ENCODE measurements around the gene PFN2.
A peak's percentile ranks its signal among the peaks of the same experiment; 100 is the strongest.

Gene PFN2, protein sequence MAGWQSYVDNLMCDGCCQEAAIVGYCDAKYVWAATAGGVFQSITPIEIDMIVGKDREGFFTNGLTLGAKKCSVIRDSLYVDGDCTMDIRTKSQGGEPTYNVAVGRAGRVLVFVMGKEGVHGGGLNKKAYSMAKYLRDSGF

DNA sequence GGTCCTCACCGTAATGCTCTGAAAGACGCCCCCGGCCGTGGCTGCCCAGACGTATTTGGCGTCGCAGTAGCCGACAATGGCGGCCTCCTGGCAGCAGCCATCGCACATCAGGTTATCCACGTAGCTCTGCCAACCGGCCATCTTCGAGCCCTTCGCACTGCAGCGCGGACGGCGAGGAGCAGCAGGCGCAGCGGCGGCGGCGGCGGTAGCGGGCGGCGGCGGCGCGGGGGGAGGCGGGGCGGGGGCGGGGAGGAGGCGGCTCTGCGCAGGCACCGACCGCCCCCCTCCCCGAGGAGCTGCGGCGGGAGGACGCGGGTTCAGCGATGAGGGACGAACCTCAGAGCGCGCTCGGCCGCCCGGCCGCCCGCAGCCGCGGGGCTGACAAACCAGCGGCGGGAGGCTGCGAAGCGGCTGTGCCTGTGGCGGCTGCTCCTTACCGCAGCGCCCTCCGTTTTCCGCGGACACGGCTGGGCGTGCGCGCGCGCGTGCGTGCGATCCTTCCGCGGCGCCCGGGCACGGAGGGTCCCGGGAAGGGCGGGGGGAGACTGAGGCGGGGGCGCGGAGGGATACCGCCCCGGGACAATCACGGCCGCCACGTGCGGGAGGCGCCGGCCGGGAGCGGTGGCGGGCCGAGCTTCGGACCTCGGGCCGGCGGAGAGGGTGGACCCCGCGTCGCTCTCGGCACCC, at the start of gene PFN2:
PFN2 (minus strand) TSS at position 180 of the 687 bp plus-strand sequence; CDS start at position 141, 39 bp downstream.
- intact Hi-C loops (cut with DNase I; ENCODE audit: low total_unique reads): loop anchor here (5.0 kb wide), 1 partner anchor 401 kb away; no protein-coding TSS in a partner anchor
- peaks cover 0 to 5% (median under 1%) of the 10 kb centered on the region in 3 donors for H3K36me3 ChIP-seq
- no peaks in the 10 kb centered on the region for H3K9me3 ChIP-seq
- no peaks in the 10 kb centered on the region for H3K27me3 ChIP-seq
- peak; percentile 59 to 85 for DNase-seq
- TF ChIP-seq, protein P1, sequence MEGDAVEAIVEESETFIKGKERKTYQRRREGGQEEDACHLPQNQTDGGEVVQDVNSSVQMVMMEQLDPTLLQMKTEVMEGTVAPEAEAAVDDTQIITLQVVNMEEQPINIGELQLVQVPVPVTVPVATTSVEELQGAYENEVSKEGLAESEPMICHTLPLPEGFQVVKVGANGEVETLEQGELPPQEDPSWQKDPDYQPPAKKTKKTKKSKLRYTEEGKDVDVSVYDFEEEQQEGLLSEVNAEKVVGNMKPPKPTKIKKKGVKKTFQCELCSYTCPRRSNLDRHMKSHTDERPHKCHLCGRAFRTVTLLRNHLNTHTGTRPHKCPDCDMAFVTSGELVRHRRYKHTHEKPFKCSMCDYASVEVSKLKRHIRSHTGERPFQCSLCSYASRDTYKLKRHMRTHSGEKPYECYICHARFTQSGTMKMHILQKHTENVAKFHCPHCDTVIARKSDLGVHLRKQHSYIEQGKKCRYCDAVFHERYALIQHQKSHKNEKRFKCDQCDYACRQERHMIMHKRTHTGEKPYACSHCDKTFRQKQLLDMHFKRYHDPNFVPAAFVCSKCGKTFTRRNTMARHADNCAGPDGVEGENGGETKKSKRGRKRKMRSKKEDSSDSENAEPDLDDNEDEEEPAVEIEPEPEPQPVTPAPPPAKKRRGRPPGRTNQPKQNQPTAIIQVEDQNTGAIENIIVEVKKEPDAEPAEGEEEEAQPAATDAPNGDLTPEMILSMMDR (IDR thresholded peaks at IDR 0.05): peak in 1 of 2 experiments; percentile 9
- H3K27ac ChIP-seq: peak within 1 kb of the TSS; percentile 97
- H3K4me1 ChIP-seq: peaks cover 0 to 42% (median 12%) of the 10 kb centered on the region in 4 donors
- H3K4me3 ChIP-seq: peak within 1 kb of the TSS; percentile 93 to 94

DNA sequence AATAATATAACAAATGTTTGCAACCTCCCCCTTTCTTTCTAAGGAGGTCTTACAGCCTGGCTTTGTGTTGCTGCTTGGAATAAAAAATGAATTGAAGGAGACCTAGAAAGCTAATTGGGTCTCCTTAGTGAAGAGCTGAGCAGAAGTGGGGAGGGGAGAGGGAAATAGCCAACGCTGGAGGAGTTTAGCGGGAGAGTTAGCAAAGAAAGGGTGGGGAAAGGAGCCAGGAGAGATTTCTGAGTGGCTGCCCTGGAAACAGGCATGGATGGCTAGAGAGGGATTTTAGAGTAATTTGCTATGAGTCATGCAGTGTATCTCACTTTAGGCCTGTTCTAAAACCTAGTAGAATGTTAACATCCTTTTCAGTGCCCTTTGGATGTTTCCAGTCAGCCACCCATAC, 45.2 kb upstream of the PFN2 start:
- Histone ChIP-seq H3K4me1 (no peaks in the 10 kb centered on the region), H3K36me3 (no peaks in the 10 kb centered on the region), H3K27me3 (no peaks in the 10 kb centered on the region), H3K4me3 (no peak overlapping the region), H3K9me3 (no peaks in the 10 kb centered on the region), H3K27ac (no peak overlapping the region)
- intact Hi-C loops (cut with DNase I; ENCODE audit: low total_unique reads): no loop called here
- TF ChIP-seq, protein P1 (IDR thresholded peaks at IDR 0.05): no peak
- no peak for DNase-seq

DNA sequence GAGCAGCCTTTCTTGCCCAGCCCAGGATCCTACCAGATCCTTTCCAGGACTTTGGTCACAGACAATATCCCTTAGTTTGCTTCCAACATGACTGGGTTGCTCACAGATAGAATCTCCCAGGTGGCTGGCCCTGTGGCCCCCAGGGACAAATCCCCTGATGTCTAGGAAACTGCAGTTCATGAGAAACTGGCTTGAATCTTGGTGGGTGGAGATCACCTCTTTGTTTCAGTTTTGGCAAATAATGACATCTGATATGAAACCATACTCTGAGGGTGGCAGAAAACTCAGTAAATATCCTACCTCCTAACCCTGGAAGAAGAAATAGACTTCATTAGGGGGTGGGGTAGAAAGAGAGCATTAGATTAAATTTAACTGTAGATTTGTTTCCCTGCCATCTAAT, 44.1 kb upstream of the PFN2 start:
- no peaks in the 10 kb centered on the region for H3K27me3 ChIP-seq
- H3K4me1 ChIP-seq: no peaks in the 10 kb centered on the region
- no peak overlapping the region for H3K27ac ChIP-seq
- DNase-seq: no peak
- no peak overlapping the region for H3K4me3 ChIP-seq
- intact Hi-C loops (cut with DNase I; ENCODE audit: low total_unique reads): no loop called here
- no peaks in the 10 kb centered on the region for H3K9me3 ChIP-seq
- H3K36me3 ChIP-seq: no peaks in the 10 kb centered on the region
- TF ChIP-seq, protein P1 (IDR thresholded peaks at IDR 0.05): no peak

DNA sequence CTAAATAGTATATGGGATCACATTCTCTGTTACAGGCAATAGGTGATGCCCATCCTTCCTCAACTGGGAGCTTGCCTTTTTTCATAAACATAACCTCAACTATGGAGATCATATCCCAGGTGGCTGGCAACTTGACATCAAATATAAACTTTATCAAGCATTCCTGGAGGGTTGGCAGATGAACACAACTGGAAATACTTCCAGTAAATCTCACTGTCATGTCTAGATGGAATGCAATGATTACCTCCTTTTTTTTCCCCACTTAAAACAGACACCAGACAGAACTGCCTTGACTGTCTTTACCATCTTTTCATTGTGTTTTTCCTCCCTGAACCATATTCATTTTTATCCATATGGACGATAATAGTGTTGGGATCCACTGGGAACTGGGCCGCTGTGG, 43.1 kb upstream of the PFN2 start:
- TF ChIP-seq, protein P1 (IDR thresholded peaks at IDR 0.05): no peak
- no peak for DNase-seq

DNA sequence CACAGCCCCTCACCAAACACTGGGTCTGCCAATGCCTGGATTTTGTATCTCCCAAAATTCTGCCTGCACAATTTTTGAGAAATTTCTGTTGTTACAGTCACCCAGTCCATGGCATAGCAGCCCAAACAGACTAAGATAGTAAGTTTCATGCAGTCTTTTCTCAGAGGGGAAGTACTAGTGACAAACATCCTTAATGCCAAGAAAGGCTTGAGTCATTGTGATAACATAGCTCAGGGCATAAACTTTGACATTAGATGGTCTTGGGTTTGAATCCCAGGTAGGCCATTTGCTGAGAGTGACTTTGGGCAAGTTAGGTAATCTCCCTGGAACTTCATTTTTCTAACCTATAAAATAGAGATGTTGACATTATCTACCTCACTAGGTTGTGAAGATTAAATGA, 36.1 kb upstream of the PFN2 start:
- Histone ChIP-seq H3K4me1 (no peaks in the 10 kb centered on the region), H3K36me3 (no peaks in the 10 kb centered on the region), H3K9me3 (no peaks in the 10 kb centered on the region), H3K4me3 (no peak overlapping the region), H3K27me3 (no peaks in the 10 kb centered on the region), H3K27ac (no peak overlapping the region)
- intact Hi-C loops (cut with DNase I; ENCODE audit: low total_unique reads): no loop called here
- no peak for DNase-seq
- TF ChIP-seq, protein P1 (IDR thresholded peaks at IDR 0.05): no peak

More for the DNA sequence above, 43.1 kb upstream of the PFN2 start:
- H3K4me1 ChIP-seq: no peaks in the 10 kb centered on the region
- H3K9me3 ChIP-seq: no peaks in the 10 kb centered on the region
- no peak overlapping the region for H3K27ac ChIP-seq
- H3K36me3 ChIP-seq: no peaks in the 10 kb centered on the region
- no peak overlapping the region for H3K4me3 ChIP-seq
- intact Hi-C loops (cut with DNase I; ENCODE audit: low total_unique reads): no loop called here
- H3K27me3 ChIP-seq: no peaks in the 10 kb centered on the region

All from tibial artery (tissue), 4 donors.